Dedifferentiated amniotic fluid mesenchymal stem cell (primary cell): ENCODE measurements around the gene UROC1.
"Not testable (repeated sequence)": the region's sequence is repeated elsewhere in the genome, so short reads cannot be mapped to it uniquely, and the experiment has no call there.

ENCODE experiments used
- DNase-seq: peaks from one replicate; pipeline ENCODE4 v3.0.0-alpha.2; 2016; ENCODE audit errors: extremely low spot score

Gene UROC1

GRCh38 chr3:126546549-126547239, 29.1 kb upstream of the UROC1 start:
- no peak for DNase-seq

DNA sequence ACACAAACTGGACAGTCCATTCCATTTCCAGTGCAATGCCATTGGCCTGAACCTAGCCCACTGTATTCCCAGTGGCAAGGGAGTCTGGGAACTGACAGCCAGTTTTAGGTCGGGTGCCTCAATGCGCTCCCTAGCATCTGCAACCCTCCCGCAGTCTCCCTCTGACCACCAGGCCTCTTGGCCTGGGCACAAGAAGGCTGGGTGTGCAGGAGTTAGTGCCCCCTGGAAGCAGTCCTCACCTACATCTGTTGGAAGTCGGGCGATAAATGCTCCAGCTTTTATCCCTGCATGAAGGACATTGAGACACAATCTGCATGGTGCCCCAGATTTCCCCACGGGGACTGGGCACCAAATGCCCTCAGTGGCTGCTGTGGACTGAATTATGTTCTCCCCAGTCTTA, 28.4 kb upstream of the UROC1 start:
- no peak for DNase-seq

DNA sequence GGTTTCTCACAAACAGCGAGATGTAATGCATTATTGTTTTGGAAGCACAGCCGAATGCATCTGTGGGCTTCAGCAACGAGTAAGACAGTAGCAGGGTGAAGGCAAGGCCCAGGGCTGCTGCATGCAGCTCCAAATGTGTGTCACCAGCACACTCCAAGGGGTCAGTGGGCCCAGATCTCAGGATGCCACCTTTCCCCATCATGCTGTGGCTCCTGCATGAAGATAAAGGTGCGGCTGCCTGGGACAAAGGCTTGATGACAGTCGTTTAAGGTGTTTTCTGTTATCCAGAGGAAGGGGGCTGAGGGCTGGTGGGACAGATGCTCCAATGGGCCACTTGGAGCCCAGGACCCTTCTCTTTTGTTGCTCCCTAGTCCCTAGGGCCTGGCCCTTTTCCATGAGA, 28.0 kb upstream of the UROC1 start:
- DNase-seq, result no peak

- DNase-seq, result no peak
These were observed 27.2 kb upstream of the UROC1 start for GRCh38 chr3:126544596-126545281.

DNA sequence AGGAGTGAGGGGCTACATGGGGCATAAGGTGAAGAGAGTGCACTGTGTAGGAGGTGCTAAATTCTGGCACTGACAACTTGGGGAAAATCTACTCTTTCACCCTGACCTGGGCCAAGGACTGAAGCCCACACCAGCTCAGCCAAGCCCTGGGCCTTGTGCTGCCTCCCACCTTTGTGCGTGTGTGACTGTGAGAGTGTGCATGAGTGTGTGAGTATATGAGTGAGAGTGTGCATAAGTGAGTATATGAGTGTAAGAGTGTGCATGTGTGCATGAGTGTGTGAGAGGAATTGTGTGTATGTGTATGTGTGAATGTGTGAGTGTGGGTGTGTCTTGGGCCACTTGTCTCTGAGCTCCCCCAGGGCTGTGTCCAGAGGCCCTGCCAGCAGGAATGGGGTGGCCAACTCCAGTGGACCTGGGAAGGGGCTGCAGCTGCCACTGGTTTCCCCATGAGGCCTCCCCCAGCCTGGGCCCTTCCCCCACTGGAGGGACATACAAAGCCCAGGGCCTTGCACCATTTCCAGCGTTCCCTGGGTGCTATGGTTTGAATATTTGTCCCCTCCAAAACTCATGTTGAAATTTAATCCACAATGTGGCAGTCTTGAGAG, 26.0 kb upstream of the UROC1 start:
- no peak for DNase-seq

- DNase-seq, result no peak
These were observed 25.0 kb upstream of the UROC1 start for GRCh38 chr3:126542340-126543241.

GRCh38 chr3:126541628-126542339, 24.2 kb upstream of the UROC1 start:
- DNase-seq, result no peak

GRCh38 chr3:126540951-126541627, 23.5 kb upstream of the UROC1 start:
- DNase-seq, result no peak

DNA sequence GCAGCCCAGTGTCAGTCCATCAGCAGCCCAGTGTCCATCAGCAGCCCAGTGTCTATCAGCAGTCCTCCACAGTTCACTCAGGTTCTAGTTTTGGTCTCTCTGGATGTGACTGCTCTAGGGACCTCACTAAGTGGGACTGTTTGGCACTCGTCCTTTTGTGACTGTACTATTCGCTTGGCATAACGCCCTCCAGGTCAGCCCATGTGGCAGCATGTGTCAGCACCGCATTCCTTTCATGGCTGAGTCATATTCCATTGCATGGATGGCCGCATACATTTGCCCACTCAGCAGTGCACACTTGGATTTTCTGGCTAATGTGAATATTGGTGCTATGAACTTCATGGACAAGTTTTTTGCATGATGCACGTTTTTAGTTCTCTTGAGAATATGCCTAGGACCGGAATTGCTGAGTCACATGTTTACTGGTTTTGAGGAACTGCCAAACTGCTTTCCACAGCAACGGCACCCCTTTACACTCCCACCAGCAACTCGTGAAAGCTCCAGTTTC, 22.8 kb upstream of the UROC1 start:
- peak; percentile 86 for DNase-seq

GRCh38 chr3:126539558-126540250, 22.1 kb upstream of the UROC1 start:
- no peak for DNase-seq

DNA sequence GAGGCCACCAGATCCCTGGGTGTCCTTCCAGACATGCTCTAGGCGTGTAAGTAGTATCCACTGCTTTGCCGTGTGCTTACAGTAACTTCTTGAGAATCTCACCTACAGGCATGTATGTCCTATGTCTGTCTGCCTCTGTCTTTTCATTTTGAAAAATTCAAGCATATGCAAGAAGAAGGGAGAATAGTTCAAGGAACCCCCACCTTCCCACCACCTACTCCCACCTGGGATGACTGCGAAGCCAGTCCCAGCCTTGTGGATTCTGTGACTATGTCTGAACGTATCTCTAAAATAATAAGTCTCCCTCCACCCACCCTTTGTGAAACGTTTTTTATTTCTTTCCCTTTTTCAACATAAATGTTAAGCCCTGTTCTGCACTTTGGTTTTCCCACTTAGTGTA, 21.4 kb upstream of the UROC1 start:
- DNase-seq, result no peak

- no peak for DNase-seq
These were observed 20.7 kb upstream of the UROC1 start for GRCh38 chr3:126538316-126538715.

DNA sequence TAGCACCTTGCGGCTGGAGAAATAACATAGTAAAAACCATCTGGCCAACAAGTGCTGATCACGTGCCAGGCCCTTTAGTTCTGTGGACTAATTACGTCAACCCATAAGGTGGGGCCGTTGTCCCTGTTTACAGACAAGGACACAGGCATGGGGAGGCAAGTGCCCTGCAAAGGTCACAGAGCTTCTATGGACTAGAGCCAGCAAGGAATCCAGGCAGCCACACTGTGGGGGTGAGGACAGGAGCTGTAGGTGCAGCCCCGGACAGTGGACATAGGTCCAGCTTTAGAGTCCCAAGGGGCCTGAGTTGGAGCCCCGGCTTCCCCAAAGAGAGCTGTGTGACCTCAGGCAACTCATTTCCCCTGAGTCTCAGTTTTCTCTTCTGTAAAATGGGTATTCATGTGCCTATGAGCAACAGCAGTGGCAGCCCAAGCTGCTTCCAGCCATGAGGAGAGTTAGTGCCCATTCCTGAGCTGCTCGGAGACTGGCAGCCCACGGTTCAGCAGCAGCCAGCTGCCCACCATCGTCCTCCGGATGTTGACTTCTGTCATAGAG, 20.2 kb upstream of the UROC1 start:
- no peak for DNase-seq

GRCh38 chr3:126537116-126537729, 19.6 kb upstream of the UROC1 start:
- DNase-seq, result no peak

GRCh38 chr3:126536126-126536525, 18.6 kb upstream of the UROC1 start:
- no peak for DNase-seq

GRCh38 chr3:126535636-126536035, 18.1 kb upstream of the UROC1 start:
- no peak for DNase-seq

DNA sequence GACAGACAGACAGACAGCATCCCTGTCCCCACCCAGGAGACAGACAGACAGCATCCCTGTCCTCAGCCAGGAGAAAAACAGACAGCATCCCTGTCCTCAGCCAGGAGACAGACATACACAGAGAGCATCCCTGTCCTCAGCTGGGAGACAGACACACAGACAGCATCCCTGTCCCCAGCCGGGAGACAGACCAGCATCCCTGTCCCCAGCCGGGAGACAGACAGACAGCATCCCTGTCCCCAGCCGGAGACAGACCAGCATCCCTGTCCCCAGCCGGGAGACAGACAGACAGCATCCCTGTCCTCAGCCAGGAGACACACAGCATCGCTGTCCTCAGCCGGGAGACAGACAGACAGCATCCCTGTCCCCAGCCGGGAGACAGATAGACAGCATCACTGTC, 17.1 kb upstream of the UROC1 start:
- not testable (repeated sequence) for DNase-seq

DNA sequence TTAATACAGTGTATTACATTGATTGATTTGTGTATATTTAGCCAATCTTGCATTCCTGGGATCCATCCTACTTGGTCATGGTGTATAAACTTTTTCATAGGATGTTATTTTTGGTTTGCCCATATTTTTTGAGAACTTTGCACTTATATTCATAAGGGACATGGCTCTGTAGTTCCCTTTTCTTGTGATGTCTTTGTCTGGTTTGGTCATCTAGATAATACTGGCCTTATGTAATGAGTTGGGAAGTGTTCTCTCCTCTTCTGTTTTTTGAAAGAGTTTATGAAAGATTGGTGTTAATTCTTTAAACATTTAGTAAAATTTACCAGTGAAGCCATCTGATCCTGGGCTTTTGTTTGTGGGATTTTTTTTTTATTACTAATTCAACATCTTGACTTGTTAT, 15.9 kb upstream of the UROC1 start:
- DNase-seq, result no peak

DNA sequence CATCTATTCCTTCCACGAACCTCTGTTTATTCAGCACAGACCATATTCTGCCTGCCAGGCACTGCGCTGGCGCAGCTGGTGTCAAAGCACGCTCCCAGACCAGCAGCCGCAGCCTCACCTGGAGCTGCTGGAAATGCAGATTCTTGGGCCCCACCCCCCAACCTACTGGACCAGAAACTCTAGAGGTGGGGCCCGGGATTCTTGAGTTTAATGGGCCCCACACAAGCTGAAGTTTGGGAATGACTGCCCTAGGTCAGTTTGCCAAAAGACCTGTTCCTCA, 13.4 kb upstream of the UROC1 start:
- no peak for DNase-seq
